ENCODE data around the gene RELN. TPM values are rescaled to one million over a fixed set of nuclear protein-coding genes. Genes with fewer than 3 reads are reported as not detected.

The RELN gene
- total and polyA plus RNA-seq, 2 donors (not counting 1 experiment from before 2014, with no cell fraction given), result not detected

DNA sequence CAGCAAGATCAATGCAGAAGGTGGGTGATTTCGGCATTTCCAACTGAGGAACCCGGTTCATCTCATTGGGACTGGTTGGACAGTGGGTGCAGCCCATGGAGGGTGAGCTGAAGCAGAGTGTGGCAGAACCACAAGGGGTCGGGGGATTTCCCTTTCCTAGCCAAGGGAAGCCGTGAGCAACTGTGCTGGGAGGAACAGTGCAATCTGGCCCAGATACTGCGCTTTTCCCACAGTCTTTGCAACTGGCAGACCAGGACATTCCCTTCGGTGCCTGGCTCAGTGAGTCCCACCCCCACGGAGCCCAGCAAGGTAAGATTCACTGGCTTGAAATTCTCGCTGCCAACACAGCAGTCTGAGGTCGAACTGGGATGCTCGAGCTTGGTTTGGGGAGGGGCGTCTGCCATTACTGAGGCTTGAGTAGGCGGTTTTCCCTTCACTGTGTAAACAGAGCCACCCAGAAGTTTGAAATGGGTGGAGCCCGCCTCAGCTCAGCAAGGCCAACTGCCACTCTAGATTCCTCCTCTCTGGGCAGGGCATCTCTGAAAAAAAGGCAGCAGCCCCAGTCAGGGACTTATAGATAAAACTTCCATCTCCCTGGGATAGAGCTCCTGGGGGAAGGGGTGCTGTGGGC is 484.8 kb downstream of the RELN start:
- DNase-seq (no peak), ATAC-seq (ENCODE audit: low read depth) (no peak)
- Histone ChIP-seq H3K79me2 (ENCODE audit: control insufficient read depth, insufficient read depth, low read length) (no peaks in the 10 kb centered on the region), H2AFZ (ENCODE audit: insufficient read depth, low read depth, low read length, poor library complexity, severe bottlenecking) (no peak overlapping the region), H3K4me3 (ENCODE audit: control extremely low read depth in 1 of 5, extremely low read depth in 1 of 5, insufficient read depth in 1 of 5, low read depth in 2 of 5, low read length in 4 of 5) (no peak overlapping the region), H3K9me3 (ENCODE audit: control extremely low read depth in 1 of 3, control insufficient read depth in 2 of 3, insufficient read depth in 1 of 3, low read length in 2 of 3) (peaks cover 0 to 4% (median 0%) of the 10 kb centered on the region in 3 donors), H3K4me2 (replicated peaks; ENCODE audit: low read depth, low read length, poor library complexity, severe bottlenecking) (no peak overlapping the region), H3K36me3 (replicated peaks in 1 of 2; ENCODE audit: control extremely low read depth in 1 of 2, control insufficient read depth in 1 of 2, extremely low read depth in 1 of 2, insufficient read depth in 2 of 2, low read length in 1 of 2) (no peaks in the 10 kb centered on the region), H4K20me1 (ENCODE audit: control insufficient read depth, insufficient read depth, low read length, poor library complexity, severe bottlenecking) (no peaks in the 10 kb centered on the region), H3K9ac (ENCODE audit: low read length) (no peak overlapping the region), H3K27me3 (replicated peaks in 1 of 4; ENCODE audit: control extremely low read depth in 1 of 4, control insufficient read depth in 3 of 4, insufficient read depth in 4 of 4, low read length in 3 of 4) (no peaks in the 10 kb centered on the region), H3K27ac (ENCODE audit: low read length in 2 of 2) (no peak overlapping the region), H3K4me1 (ENCODE audit: control insufficient read depth in 2 of 2, insufficient read depth in 2 of 2, low read length in 2 of 2) (no peaks in the 10 kb centered on the region)
- H3K4me3 Mint-ChIP-seq, result no peak overlapping the region
- no peak overlapping the region for H3K27ac Mint-ChIP-seq
- POLR2A ChIA-PET, result no interaction called here
- peaks cover 29% of the 10 kb centered on the region for H3K27me3 Mint-ChIP-seq
- H3K9me3 Mint-ChIP-seq (ENCODE audit: insufficient read depth), result no peaks in the 10 kb centered on the region
- H3K4me1 Mint-ChIP-seq, result no peaks in the 10 kb centered on the region
- TF ChIP-seq, protein P1, sequence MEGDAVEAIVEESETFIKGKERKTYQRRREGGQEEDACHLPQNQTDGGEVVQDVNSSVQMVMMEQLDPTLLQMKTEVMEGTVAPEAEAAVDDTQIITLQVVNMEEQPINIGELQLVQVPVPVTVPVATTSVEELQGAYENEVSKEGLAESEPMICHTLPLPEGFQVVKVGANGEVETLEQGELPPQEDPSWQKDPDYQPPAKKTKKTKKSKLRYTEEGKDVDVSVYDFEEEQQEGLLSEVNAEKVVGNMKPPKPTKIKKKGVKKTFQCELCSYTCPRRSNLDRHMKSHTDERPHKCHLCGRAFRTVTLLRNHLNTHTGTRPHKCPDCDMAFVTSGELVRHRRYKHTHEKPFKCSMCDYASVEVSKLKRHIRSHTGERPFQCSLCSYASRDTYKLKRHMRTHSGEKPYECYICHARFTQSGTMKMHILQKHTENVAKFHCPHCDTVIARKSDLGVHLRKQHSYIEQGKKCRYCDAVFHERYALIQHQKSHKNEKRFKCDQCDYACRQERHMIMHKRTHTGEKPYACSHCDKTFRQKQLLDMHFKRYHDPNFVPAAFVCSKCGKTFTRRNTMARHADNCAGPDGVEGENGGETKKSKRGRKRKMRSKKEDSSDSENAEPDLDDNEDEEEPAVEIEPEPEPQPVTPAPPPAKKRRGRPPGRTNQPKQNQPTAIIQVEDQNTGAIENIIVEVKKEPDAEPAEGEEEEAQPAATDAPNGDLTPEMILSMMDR (IDR thresholded peaks at IDR 0.05), result no peak
- TF ChIP-seq EZH2 (IDR thresholded peaks at IDR 0.05; ENCODE audit: borderline replicate concordance, insufficient read depth, low read depth, low read length, poor library complexity, severe bottlenecking), result no peak
- CTCF ChIA-PET, result no interaction called here
- intact Hi-C loops (cut with micrococcal nuclease), result no loop called here
- 86% methylated on average over 12 of the region's 13 CpGs for WGBS (ENCODE audit: insufficient coverage)

DNA sequence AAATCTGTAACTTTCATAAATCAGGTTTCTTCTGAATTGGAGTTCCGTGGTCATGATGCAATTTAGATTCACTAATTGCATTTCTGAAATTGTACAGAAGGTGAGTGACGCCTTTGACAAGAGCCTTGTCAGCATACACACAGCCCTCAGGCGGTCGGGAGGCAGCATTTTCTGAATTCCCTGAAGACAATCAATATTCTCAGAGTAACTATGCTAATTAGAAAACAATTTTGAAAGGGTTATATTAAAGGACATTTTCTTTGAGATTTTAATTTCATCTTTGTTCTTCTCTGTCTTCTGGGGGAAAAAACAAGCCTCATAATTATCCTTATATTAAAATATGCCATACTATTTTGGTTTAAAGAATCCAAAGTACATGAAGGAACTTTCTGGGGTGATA is 488.3 kb downstream of the RELN start:
- Mint-ChIP-seq H3K27ac (no peak overlapping the region), H3K4me1 (no peaks in the 10 kb centered on the region), H3K9me3 (ENCODE audit: insufficient read depth) (no peaks in the 10 kb centered on the region), H3K27me3 (peaks cover 20% of the 10 kb centered on the region), H3K4me3 (no peak overlapping the region)
- Histone ChIP-seq H3K27ac (ENCODE audit: low read length in 2 of 2) (no peak overlapping the region), H3K4me2 (replicated peaks; ENCODE audit: low read depth, low read length, poor library complexity, severe bottlenecking) (no peak overlapping the region), H3K79me2 (ENCODE audit: control insufficient read depth, insufficient read depth, low read length) (no peaks in the 10 kb centered on the region), H3K36me3 (replicated peaks in 1 of 2; ENCODE audit: control extremely low read depth in 1 of 2, control insufficient read depth in 1 of 2, extremely low read depth in 1 of 2, insufficient read depth in 2 of 2, low read length in 1 of 2) (no peaks in the 10 kb centered on the region), H3K4me3 (ENCODE audit: control extremely low read depth in 1 of 5, extremely low read depth in 1 of 5, insufficient read depth in 1 of 5, low read depth in 2 of 5, low read length in 4 of 5) (no peak overlapping the region), H3K9me3 (ENCODE audit: control extremely low read depth in 1 of 3, control insufficient read depth in 2 of 3, insufficient read depth in 1 of 3, low read length in 2 of 3) (peaks cover 0 to 4% (median 0%) of the 10 kb centered on the region in 3 donors), H4K20me1 (ENCODE audit: control insufficient read depth, insufficient read depth, low read length, poor library complexity, severe bottlenecking) (no peaks in the 10 kb centered on the region), H2AFZ (ENCODE audit: insufficient read depth, low read depth, low read length, poor library complexity, severe bottlenecking) (no peak overlapping the region), H3K9ac (ENCODE audit: low read length) (no peak overlapping the region), H3K27me3 (replicated peaks in 1 of 4; ENCODE audit: control extremely low read depth in 1 of 4, control insufficient read depth in 3 of 4, insufficient read depth in 4 of 4, low read length in 3 of 4) (peaks cover 0 to 3% (median 0%) of the 10 kb centered on the region in 4 experiments), H3K4me1 (ENCODE audit: control insufficient read depth in 2 of 2, insufficient read depth in 2 of 2, low read length in 2 of 2) (no peaks in the 10 kb centered on the region)
- whole genome bisulfite sequencing (ENCODE audit: insufficient coverage), result no CpG with 5 or more reads among the region's 4 CpGs
- ATAC-seq (ENCODE audit: low read depth) (no peak), DNase-seq (no peak)
- intact Hi-C loops (cut with micrococcal nuclease), result no loop called here
- TF ChIP-seq, protein P1 (IDR thresholded peaks at IDR 0.05), result no peak
- no peak for TF ChIP-seq EZH2 (IDR thresholded peaks at IDR 0.05; ENCODE audit: borderline replicate concordance, insufficient read depth, low read depth, low read length, poor library complexity, severe bottlenecking)
- ChIA-PET POLR2A (no interaction called here), CTCF (no interaction called here)

All from B cell (primary cell).